HCT116 (cell line): ENCODE results near the gene HIVEP2. TPM values are rescaled to one million over a fixed set of nuclear protein-coding genes. Genes with fewer than 3 reads are reported as not detected.

Experiments used
- ATAC-seq: fragments of 200-7000 bp; cut with Tn5 transposase; 2 replicates; pipeline ENCODE4 v1.9.1; 2020; ENCODE audit warnings: mild to moderate bottlenecking, moderate library complexity
- BruUV-seq: library from RNA; stranded (reverse); fragments of 400-500 nt; replicated peaks from 2 replicates; lab custom pipeline; 2021; lab: Mats Ljungman, UMichigan
- CTCF ChIA-PET: fragments of 300-600 bp; sonication (Branson Sonifier 250); formaldehyde crosslinking; loops from one replicate; lab custom pipeline; 2021; ENCODE audit warnings: antibody characterized with exemption; lab: Charles Lee
- POLR2A ChIA-PET: fragments of 300-600, 350-600 bp; sonication (Branson Sonifier 250); formaldehyde crosslinking; loops from one replicate; lab custom pipeline; 2021; ENCODE audit warnings: antibody characterized with exemption; lab: Charles Lee
- RAD21 ChIA-PET, 2 experiments: fragments of 300-600 bp; sonication (Branson Sonifier 250); formaldehyde crosslinking; loops; one replicate each; lab custom pipeline; 2023; ENCODE audit warnings: low total read pairs in 2 of 2; ENCODE audit not compliant: uncharacterized antibody in 2 of 2, unreplicated experiment in 2 of 2, low non-redundant PET in 1 of 2; lab: Charles Lee
- DNase-seq: peaks from one replicate; pipeline ENCODE4 v3.0.0-alpha.2; 2010; ENCODE audit warnings: low read depth, low spot score
- H2AFZ ChIP-seq: fragments of 200-600 bp; shearing (Covaris generic), sonication (generic); 2 replicates; pipeline ENCODE4 v1.6.1; 2017; ENCODE audit warnings: low read depth, mixed run types, mixed read lengths, antibody characterized with exemption, low read length; ENCODE audit not compliant: poor library complexity, severe bottlenecking
- H3K27ac ChIP-seq: 2 replicates; pipeline ENCODE4 v1.5.1; 2012; ENCODE audit warnings: low read depth, low read length
- H3K27me3 ChIP-seq: fragments of 200-600 bp; sonication (generic); 2 replicates; pipeline ENCODE4 v1.6.1; 2016; ENCODE audit warnings: mixed run types, low read length, mixed read lengths; ENCODE audit not compliant: insufficient read depth
- H3K36me3 ChIP-seq, 2 experiments: fragments of 200-500 bp in 1 of 2; fragments of 200-600 bp in 1 of 2; sonication (Bioruptor generic) in 1 of 2; sonication (generic) in 1 of 2; 2 replicates each; pipeline versions ENCODE4 v1.5.1 to v1.6.1; 2014 to 2016; ENCODE audit warnings: low read length in 2 of 2, inconsistent platforms in 1 of 2, mixed read lengths in 1 of 2, mixed run types in 1 of 2; ENCODE audit not compliant: insufficient read depth in 2 of 2, control insufficient read depth in 1 of 2
- H3K4me1 ChIP-seq, 2 experiments: fragments of 200-600 bp in 1 of 2; sonication (generic) in 1 of 2; 2 replicates each; pipeline versions ENCODE4 v1.5.1 to v1.6.1; 2012 to 2017; ENCODE audit warnings: low read length in 2 of 2, inconsistent platforms in 1 of 2, mild to moderate bottlenecking in 1 of 2, mixed read lengths in 1 of 2, mixed run types in 1 of 2, moderate library complexity in 1 of 2; ENCODE audit not compliant: insufficient read depth in 2 of 2, control insufficient read depth in 1 of 2
- H3K4me2 ChIP-seq: fragments of 200-600 bp; sonication (generic); 2 replicates; pipeline ENCODE4 v1.6.1; 2017; ENCODE audit warnings: mixed run types, low read length, mixed read lengths
- H3K4me3 ChIP-seq, 2 experiments: fragments of 200-600 bp in 1 of 2; sonication (generic) in 1 of 2; replicated peaks in 1 of 2; 2 replicates each; pipeline ENCODE4 v1.5.1; 2011 to 2016; ENCODE audit warnings: low read length in 2 of 2, control low read depth in 1 of 2, low read depth in 1 of 2, mild to moderate bottlenecking in 1 of 2, mixed read lengths in 1 of 2, mixed run types in 1 of 2
- H3K79me2 ChIP-seq: fragments of 200-600 bp; sonication (generic); 2 replicates; pipeline ENCODE4 v1.6.1; 2017; ENCODE audit warnings: mild to moderate bottlenecking, mixed run types, low read length, moderate library complexity, mixed read lengths; ENCODE audit not compliant: insufficient read depth
- H3K9ac ChIP-seq: fragments of 200-600 bp; sonication (generic); 2 replicates; pipeline ENCODE4 v1.6.1; 2016; ENCODE audit warnings: low read length, mixed read lengths
- H3K9me2 ChIP-seq: fragments of 200-600 bp; sonication (generic), shearing (Covaris generic); 2 replicates; pipeline ENCODE4 v1.6.1; 2017; ENCODE audit warnings: mixed run types, mild to moderate bottlenecking, moderate library complexity; ENCODE audit not compliant: insufficient read depth
- H3K9me3 ChIP-seq, 2 experiments: fragments of 200-500 bp in 1 of 2; fragments of 200-600 bp in 1 of 2; sonication (Bioruptor generic) in 1 of 2; sonication (generic) in 1 of 2; 2 replicates each; pipeline ENCODE4 v1.6.1; 2014 to 2017; ENCODE audit warnings: low read length in 2 of 2, mixed read lengths in 2 of 2, inconsistent platforms in 1 of 2, low read depth in 1 of 2, mild to moderate bottlenecking in 1 of 2, mixed run types in 1 of 2, moderate library complexity in 1 of 2; ENCODE audit not compliant: control insufficient read depth in 1 of 2, insufficient read depth in 1 of 2
- H4K20me1 ChIP-seq: fragments of 200-600 bp; sonication (generic), shearing (Covaris generic); 2 replicates; pipeline ENCODE4 v1.6.1; 2017; ENCODE audit warnings: mixed run types, mild to moderate bottlenecking, moderate library complexity; ENCODE audit not compliant: insufficient read depth
- CEBPB ChIP-seq: IDR thresholded peaks from 2 replicates; pipeline ENCODE4 v1.6.1; 2012; ENCODE audit warnings: low read depth
- CTCF ChIP-seq, 3 experiments: fragments of 200-600 bp in 1 of 3; sonication (generic) in 1 of 3; IDR thresholded peaks in 2 of 3; conservative IDR thresholded peaks in 1 of 3; 2 replicates each; pipeline ENCODE4 v1.5.1; 2012 to 2017; ENCODE audit warnings: low read depth in 2 of 3, low read length in 2 of 3, antibody characterized with exemption in 1 of 3, borderline replicate concordance in 1 of 3, control low read depth in 1 of 3, mild to moderate bottlenecking in 1 of 3, mixed read lengths in 1 of 3, mixed run types in 1 of 3, moderate library complexity in 1 of 3; ENCODE audit not compliant: insufficient read depth in 1 of 3
- ELF1 ChIP-seq: IDR thresholded peaks from 2 replicates; pipeline ENCODE4 v1.6.1; 2012; ENCODE audit warnings: low read depth, borderline replicate concordance
- EZH2 ChIP-seq: fragments of 200-600 bp; sonication (generic); IDR thresholded peaks from 2 replicates; pipeline ENCODE4 v1.6.1; 2017; ENCODE audit warnings: antibody characterized with exemption, mixed run types
- JUND ChIP-seq: IDR thresholded peaks from 2 replicates; pipeline ENCODE4 v1.6.1; 2012
- MAX ChIP-seq: IDR thresholded peaks from 2 replicates; pipeline ENCODE4 v1.6.1; 2012
- POLR2AphosphoS5 ChIP-seq: IDR thresholded peaks from 2 replicates; pipeline ENCODE4 v1.6.1; 2011; ENCODE audit warnings: mild to moderate bottlenecking, low read depth, low read length, moderate library complexity
- RAD21 ChIP-seq: IDR thresholded peaks from 2 replicates; pipeline ENCODE4 v1.6.1; 2012; ENCODE audit warnings: low read depth, mild to moderate bottlenecking
- REST ChIP-seq: IDR thresholded peaks from 2 replicates; pipeline ENCODE4 v1.6.1; 2012; ENCODE audit warnings: low read depth
- SIN3A ChIP-seq: IDR thresholded peaks from 2 replicates; pipeline ENCODE4 v1.6.1; 2012; ENCODE audit warnings: low read depth
- ZBTB33 ChIP-seq: IDR thresholded peaks from 2 replicates; pipeline ENCODE4 v1.6.1; 2011; ENCODE audit warnings: mild to moderate bottlenecking, low read length, moderate library complexity; ENCODE audit not compliant: insufficient replicate concordance; ENCODE audit errors: extremely low read depth
- ZNF274 ChIP-seq: fragments of 200-500 bp; sonication (Bioruptor generic); IDR thresholded peaks from 2 replicates; pipeline ENCODE4 v1.6.1; 2014; ENCODE audit warnings: mild to moderate bottlenecking, low read depth, low read length, inconsistent platforms
- intact Hi-C: fragments of 100-400 bp; cut with micrococcal nuclease; formaldehyde crosslinking; loops from 2 replicates; pipeline ENCODE4 v1.10.0; 2022
- total RNA-seq: library from RNA; stranded (reverse); gene quantifications from one replicate; pipeline ENCODE4 v1.2.1, GENCODE V29; 2021; ENCODE audit not compliant: unreplicated experiment

Gene HIVEP2
- total RNA-seq, 1 experiment from 2014 or later = 8.1 TPM

GRCh38 chr6:142857233-142857761, 87.7 kb downstream of the HIVEP2 start:
- intact Hi-C loops = no loop called here
- H4K20me1 ChIP-seq = no peaks in the 10 kb centered on the region
- ChIA-PET CTCF (no interaction called here), RAD21 (no interaction called here), POLR2A (no interaction called here)
- no TSS peak for BruUV-seq
- no peaks in the 10 kb centered on the region for H3K9me2 ChIP-seq
- no peak overlapping the region for H3K9ac ChIP-seq
- H3K27me3 ChIP-seq = no peaks in the 10 kb centered on the region
- no peak for TF ChIP-seq CTCF (IDR thresholded peaks at IDR 0.05 in 2 of 3, conservative IDR thresholded peaks at IDR 0.05 in 1 of 3; ENCODE audit: borderline replicate concordance in 1 of 3, insufficient read depth in 1 of 3, low read depth in 2 of 3, low read length in 2 of 3)
- no peak for TF ChIP-seq ZBTB33
- no peak for TF ChIP-seq JUND
- no peak for TF ChIP-seq ZNF274
- TF ChIP-seq REST = no peak
- no peak for TF ChIP-seq SIN3A
- TF ChIP-seq MAX = no peak
- TF ChIP-seq RAD21 = no peak
- TF ChIP-seq CEBPB = no peak
- no peak for TF ChIP-seq EZH2
- TF ChIP-seq ELF1 = no peak
- no peak for TF ChIP-seq POLR2AphosphoS5
- H3K9me3 ChIP-seq = no peaks in the 10 kb centered on the region
- peaks cover 0 to 10% of the 10 kb centered on the region in 2 experiments; a peak in 1 of 4 replicates for H3K4me1 ChIP-seq
- H3K79me2 ChIP-seq = no peaks in the 10 kb centered on the region
- DNase-seq = no peak
- H3K4me2 ChIP-seq = no peak overlapping the region
- no peak overlapping the region for H3K4me3 ChIP-seq
- no peak overlapping the region for H2AFZ ChIP-seq
- H3K36me3 ChIP-seq = no peaks in the 10 kb centered on the region
- ATAC-seq = no peak
- no peak overlapping the region for H3K27ac ChIP-seq
